Hematopoietic multipotent progenitor cell treated with erythropoietin and hydrocortisone succinate and interleukin-3 and kit ligand, for 15 days (in vitro differentiated cells): ENCODE results near the gene KISS1R.
"Not testable (repeated sequence)": the region's sequence is repeated elsewhere in the genome, so short reads cannot be mapped to it uniquely, and the experiment has no call there.

Experiments
- DNase-seq: peaks from one replicate; pipeline ENCODE4 v3.0.0-alpha.2; 2015; ENCODE audit warnings: low spot score

Gene KISS1R

DNA sequence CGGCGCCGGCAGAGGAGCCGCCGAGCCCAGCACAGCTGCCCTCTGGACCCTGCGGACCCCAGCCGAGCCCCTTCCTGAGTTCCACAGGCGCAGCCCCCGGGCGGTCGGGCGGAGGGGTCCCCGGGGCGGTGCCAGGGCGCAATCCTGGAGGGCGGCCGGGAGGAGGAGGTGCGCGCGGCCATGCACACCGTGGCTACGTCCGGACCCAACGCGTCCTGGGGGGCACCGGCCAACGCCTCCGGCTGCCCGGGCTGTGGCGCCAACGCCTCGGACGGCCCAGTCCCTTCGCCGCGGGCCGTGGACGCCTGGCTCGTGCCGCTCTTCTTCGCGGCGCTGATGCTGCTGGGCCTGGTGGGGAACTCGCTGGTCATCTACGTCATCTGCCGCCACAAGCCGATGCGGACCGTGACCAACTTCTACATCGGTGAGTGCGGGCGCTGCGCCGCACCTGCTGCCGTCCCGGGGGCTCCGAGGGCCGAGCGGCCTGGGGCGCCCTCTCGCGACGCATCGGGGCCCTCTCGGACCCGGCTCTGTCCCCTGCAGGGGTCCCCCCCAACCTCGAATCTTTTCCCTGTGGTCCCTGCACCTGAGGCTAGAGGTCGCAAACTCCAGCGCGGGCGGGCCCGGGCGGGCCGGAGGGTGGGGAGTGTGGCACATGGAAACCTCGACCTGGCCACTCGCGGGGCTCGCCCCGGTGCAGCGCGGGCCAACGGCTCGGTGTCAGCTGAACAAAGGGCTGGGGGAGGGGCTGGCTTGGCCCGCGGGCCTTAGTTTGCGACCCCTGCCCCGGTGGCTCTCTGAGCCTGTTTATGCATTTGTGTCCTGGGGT, at the start of gene KISS1R:
Gene KISS1R, plus strand, starts transcription at position 11 of the 829 bp plus-strand sequence. Its CDS starts 170 bp downstream, at position 181.
- peak; percentile 60 for DNase-seq

- no peak for DNase-seq
Observed at GRCh38 chr19:867855-868457, 49.2 kb upstream of the KISS1R start.

GRCh38 chr19:868458-869244, 48.5 kb upstream of the KISS1R start:
- DNase-seq = no peak

- no peak for DNase-seq
Observed at GRCh38 chr19:869245-870177, 47.6 kb upstream of the KISS1R start.

GRCh38 chr19:870314-870713, 46.8 kb upstream of the KISS1R start:
- DNase-seq = no peak

- no peak for DNase-seq
Observed at GRCh38 chr19:870963-871401, 46.2 kb upstream of the KISS1R start.

- DNase-seq = no peak
Observed at GRCh38 chr19:871446-872265, 45.5 kb upstream of the KISS1R start.

- peak; percentile 76 for DNase-seq
Observed at GRCh38 chr19:872266-872951, 44.7 kb upstream of the KISS1R start.

- peak; percentile 41 for DNase-seq
Observed at GRCh38 chr19:873084-873483, 44.0 kb upstream of the KISS1R start.

GRCh38 chr19:873561-874041, 43.5 kb upstream of the KISS1R start:
- no peak for DNase-seq

DNA sequence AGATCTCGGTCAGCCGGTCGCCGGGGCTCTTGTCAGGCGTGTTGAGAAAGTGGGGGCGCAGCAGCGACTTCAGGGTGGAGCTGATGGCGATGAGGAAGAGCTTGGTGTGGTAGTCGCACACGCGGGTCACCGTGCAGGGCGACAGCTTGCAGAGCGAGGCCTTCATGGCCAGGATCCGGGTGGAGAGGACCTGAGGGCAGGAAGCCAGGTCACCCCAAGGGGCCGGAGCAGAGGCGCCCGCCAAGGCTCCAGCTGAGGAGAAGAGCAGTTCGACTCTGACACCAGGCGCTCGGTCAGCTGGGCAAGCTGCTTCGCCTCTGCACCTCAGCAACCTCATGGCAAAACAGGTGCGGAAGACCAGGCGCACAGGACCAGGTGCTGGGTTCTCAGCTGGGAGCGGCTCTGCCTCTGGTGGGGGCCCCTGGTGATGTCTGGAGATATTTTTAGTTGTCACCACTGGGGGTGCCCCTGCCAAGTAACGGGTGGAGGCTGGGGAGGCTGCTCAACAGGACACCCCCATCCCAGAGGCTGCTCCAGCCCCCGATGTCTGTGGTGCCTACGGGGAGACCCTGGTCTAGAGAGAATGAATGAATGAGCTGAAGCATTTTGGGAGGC, 41.8 kb upstream of the KISS1R start:
- DNase-seq = no peak

- no peak for DNase-seq
Observed at GRCh38 chr19:876089-876488, 41.0 kb upstream of the KISS1R start.

DNA sequence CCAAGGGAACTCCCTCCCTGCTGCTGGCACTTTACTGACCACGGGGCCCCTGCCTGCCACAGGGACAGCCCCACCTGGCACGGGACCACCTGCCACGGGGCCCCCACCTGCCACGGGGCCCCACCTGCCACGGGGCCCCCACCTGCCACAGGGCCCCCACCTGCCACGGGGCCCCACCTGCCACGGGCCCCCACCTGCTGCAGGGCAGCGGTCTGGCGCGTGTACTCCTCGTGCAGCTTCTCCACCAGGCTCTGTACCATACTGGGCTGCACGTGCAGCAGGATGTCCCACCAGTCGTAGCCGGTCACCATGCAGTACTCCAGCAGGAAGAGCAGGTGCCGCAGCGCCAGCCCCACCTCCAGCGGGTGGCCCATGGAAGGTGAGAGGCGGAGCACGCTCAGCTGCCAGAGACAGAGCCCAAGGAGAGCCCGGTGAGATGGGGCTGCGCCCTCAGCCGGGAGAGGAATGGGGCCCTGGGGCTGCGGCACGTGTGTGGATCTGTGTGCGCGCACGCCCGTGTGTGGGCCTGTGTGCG, 40.3 kb upstream of the KISS1R start:
- DNase-seq = no peak

DNA sequence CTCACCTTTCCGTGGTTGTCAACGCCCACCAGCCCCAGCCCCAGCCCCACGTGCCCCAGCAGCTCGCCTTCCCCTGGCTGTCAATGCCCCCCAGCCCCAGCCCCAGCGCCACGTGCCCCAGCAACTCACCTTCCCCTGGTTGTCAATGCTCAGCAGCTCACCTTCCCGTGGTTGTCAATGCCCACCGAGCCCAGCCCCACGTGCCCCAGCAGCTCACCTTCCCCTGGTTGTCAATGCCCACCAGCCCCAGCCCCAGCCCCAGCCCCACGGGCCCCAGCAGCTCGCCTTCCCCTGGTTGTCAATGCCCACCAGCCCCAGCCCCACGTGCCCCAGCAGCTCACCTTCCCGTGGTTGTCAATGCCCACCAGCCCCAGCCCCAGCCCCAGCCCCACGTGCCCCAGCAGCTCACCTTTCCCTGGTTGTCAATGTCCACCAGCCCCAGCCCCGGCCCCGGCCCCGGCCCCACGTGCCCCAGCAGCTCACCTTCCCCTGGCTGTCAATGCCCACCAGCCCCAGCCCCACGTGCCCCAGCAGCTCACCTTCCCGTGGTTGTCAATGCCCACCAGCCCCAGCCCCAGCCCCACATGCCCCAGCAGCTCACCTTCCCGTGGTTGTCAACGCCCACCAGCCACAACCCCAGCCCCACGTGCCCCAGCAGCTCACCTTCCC, 39.0 kb upstream of the KISS1R start:
- not testable (repeated sequence) for DNase-seq

DNA sequence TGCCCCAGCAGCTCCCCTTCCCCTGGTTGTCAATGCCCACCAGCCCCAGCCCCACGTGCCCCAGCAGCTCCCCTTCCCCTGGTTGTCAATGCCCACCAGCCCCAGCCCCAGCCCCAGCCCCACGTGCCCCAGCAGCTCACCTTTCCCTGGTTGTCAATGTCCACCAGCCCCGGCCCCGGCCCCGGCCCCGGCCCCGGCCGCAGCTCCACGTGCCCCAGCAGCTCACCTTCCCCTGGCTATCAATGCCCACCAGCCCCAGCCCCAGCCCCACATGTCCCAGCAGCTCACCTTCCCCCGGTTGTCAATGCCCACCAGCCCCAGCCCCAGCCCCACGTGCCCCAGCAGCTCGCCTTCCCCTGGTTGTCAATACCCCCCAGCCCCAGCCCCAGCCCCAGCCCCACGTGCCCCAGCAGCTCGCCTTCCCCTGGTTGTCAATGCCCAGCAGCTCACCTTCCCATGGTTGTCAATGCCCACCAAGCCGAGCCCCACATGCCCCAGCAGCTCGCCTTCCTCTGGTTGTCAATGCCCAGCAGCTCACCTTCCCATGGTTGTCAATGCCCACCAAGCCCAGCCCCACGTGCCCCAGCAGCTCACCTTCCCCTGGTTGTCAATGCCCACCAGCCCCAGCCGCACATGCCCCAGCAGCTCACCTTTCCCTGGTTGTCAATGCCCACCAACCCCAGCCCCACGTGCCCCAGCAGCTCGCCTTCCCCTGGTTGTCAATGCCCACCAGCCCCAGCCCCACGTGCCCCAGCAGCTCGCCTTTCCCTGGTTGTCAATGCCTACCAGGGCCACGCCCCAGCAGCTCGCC, 38.2 kb upstream of the KISS1R start:
- DNase-seq = not testable (repeated sequence)

GRCh38 chr19:879711-880438, 37.3 kb upstream of the KISS1R start:
- no peak for DNase-seq
